Adipocyte (in vitro differentiated cells): ENCODE data around the gene PALM.

Experiments
- DNase-seq: peaks from one replicate; pipeline ENCODE4 v3.0.0-alpha.2; 2015; ENCODE audit warnings: low read depth
- H3K27me3 ChIP-seq: replicated peaks from 2 replicates; pipeline ENCODE4 v1.7.0; 2013; ENCODE audit warnings: mild to moderate bottlenecking, low read length, moderate library complexity; ENCODE audit not compliant: control insufficient read depth, insufficient read depth
- H3K36me3 ChIP-seq: 2 replicates; pipeline ENCODE4 v1.7.0; 2013; ENCODE audit warnings: low read length, mild to moderate bottlenecking, moderate library complexity; ENCODE audit not compliant: control insufficient read depth, insufficient read depth, severe bottlenecking
- H3K4me1 ChIP-seq: 2 replicates; pipeline ENCODE4 v1.7.0; 2013; ENCODE audit warnings: mild to moderate bottlenecking, low read length, moderate library complexity; ENCODE audit not compliant: control insufficient read depth, insufficient read depth
- H3K4me3 ChIP-seq: 2 replicates; pipeline ENCODE4 v1.7.0; 2013; ENCODE audit warnings: mild to moderate bottlenecking, low read length, moderate library complexity
- H3K9ac ChIP-seq: 2 replicates; pipeline ENCODE4 v1.7.0; 2013; ENCODE audit warnings: mild to moderate bottlenecking, low read length, moderate library complexity
- H3K9me3 ChIP-seq: 2 replicates; pipeline ENCODE4 v1.7.0; 2013; ENCODE audit warnings: mild to moderate bottlenecking, low read length, moderate library complexity; ENCODE audit not compliant: control insufficient read depth

Gene PALM

GRCh38 chr19:751501-752341, 43.0 kb downstream of the PALM start:
- Histone ChIP-seq H3K9me3 (peaks cover 7% of the 10 kb centered on the region), H3K9ac (peak overlapping the region; percentile 64), H3K27me3 (no peaks in the 10 kb centered on the region), H3K4me1 (peaks cover 21% of the 10 kb centered on the region), H3K36me3 (no peaks in the 10 kb centered on the region), H3K4me3 (no peak overlapping the region)
- peak; percentile 85 for DNase-seq

GRCh38 chr19:752652-753517, 44.1 kb downstream of the PALM start:
- Histone ChIP-seq H3K4me1 (peaks cover 21% of the 10 kb centered on the region), H3K4me3 (peak overlapping the region; percentile 46), H3K9me3 (peaks cover 3% of the 10 kb centered on the region), H3K9ac (peak overlapping the region; percentile 75), H3K27me3 (no peaks in the 10 kb centered on the region), H3K36me3 (no peaks in the 10 kb centered on the region)
- peak; percentile 86 for DNase-seq

- H3K4me1 ChIP-seq = peaks cover 21% of the 10 kb centered on the region
- H3K27me3 ChIP-seq = no peaks in the 10 kb centered on the region
- DNase-seq = no peak
- H3K9me3 ChIP-seq = peaks cover 4% of the 10 kb centered on the region
- no peak overlapping the region for H3K4me3 ChIP-seq
- no peaks in the 10 kb centered on the region for H3K36me3 ChIP-seq
- H3K9ac ChIP-seq = no peak overlapping the region
These were observed 45.8 kb downstream of the PALM start for GRCh38 chr19:754530-754929.

- Histone ChIP-seq H3K27me3 (no peaks in the 10 kb centered on the region), H3K4me1 (peaks cover 21% of the 10 kb centered on the region)
- no peak for DNase-seq
These were observed 46.3 kb downstream of the PALM start for GRCh38 chr19:755063-755462.

DNA sequence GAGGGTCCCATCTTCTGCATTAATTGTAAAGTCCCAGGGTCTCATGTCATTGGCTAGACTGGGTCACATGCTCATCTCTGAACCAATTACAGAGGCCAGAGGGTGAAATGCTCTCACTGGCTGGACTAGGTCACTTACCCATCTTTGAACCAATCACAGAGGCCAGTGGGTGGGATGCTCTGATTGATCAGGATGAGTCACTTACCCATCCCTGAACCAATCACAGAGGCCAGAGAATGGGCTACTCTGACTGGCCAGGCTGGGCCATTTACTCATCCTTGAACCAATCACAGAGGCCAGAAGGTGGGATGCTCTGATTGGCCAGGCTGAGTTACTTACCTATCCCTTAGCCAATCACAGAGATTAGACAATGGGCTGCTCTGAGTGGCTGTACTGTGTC, 47.5 kb downstream of the PALM start:
- DNase-seq = peak; percentile 7
- no peak overlapping the region for H3K9ac ChIP-seq
- H3K36me3 ChIP-seq = no peaks in the 10 kb centered on the region
- peaks cover 4% of the 10 kb centered on the region for H3K9me3 ChIP-seq
- H3K27me3 ChIP-seq = no peaks in the 10 kb centered on the region
- H3K4me3 ChIP-seq = no peak overlapping the region
- H3K4me1 ChIP-seq = peaks cover 19% of the 10 kb centered on the region

More at GRCh38 chr19:755063-755462, 46.3 kb downstream of the PALM start:
- H3K9ac ChIP-seq = no peak overlapping the region
- no peaks in the 10 kb centered on the region for H3K36me3 ChIP-seq
- no peak overlapping the region for H3K4me3 ChIP-seq
- peaks cover 4% of the 10 kb centered on the region for H3K9me3 ChIP-seq

DNA sequence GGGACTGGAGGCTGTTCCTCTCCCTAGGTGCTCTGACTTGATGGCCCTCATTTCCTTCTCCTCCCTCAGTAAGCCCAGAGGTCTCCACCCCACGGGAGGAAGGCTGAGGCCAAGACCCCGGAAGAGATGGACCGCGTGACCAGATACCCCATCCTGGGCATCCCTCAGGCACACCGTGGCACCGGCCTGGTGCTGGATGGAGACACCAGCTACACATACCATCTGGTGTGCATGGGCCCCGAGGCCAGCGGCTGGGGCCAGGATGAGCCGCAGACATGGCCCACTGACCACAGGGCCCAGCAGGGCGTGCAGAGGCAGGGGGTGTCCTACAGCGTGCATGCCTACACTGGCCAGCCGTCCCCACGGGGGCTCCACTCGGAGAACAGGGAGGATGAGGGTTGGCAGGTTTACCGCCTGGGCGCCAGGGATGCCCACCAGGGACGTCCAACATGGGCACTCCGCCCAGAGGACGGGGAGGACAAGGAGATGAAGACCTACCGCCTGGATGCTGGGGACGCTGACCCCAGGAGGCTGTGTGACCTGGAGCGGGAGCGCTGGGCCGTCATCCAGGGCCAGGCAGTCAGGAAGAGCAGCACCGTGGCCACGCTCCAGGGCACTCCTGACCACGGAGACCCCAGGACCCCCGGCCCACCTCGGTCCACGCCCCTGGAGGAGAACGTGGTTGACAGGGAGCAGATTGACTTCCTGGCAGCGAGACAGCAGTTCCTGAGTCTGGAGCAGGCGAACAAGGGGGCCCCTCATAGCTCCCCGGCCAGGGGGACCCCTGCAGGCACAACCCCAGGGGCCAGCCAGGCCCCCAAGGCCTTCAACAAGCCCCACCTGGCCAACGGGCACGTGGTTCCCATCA, 48.3 kb downstream of the PALM start:
- Histone ChIP-seq H3K9ac (no peak overlapping the region), H3K36me3 (no peaks in the 10 kb centered on the region), H3K27me3 (no peaks in the 10 kb centered on the region), H3K9me3 (peaks cover 4% of the 10 kb centered on the region), H3K4me1 (peaks cover 11% of the 10 kb centered on the region), H3K4me3 (no peak overlapping the region)
- no peak for DNase-seq

- no peak overlapping the region for H3K9ac ChIP-seq
- DNase-seq = no peak
- H3K4me3 ChIP-seq = no peak overlapping the region
- H3K9me3 ChIP-seq = peaks cover 4% of the 10 kb centered on the region
- peaks cover 5% of the 10 kb centered on the region for H3K4me1 ChIP-seq
- H3K36me3 ChIP-seq = no peaks in the 10 kb centered on the region
- H3K27me3 ChIP-seq = no peaks in the 10 kb centered on the region
These were observed 49.3 kb downstream of the PALM start for GRCh38 chr19:757811-758668.

- Histone ChIP-seq H3K27me3 (no peaks in the 10 kb centered on the region), H3K9me3 (peaks cover 4% of the 10 kb centered on the region), H3K4me1 (no peaks in the 10 kb centered on the region), H3K4me3 (no peak overlapping the region), H3K36me3 (no peaks in the 10 kb centered on the region), H3K9ac (no peak overlapping the region)
- no peak for DNase-seq
These were observed 54.4 kb downstream of the PALM start for GRCh38 chr19:763181-763580.

GRCh38 chr19:763869-764268, 55.1 kb downstream of the PALM start:
- Histone ChIP-seq H3K27me3 (no peaks in the 10 kb centered on the region), H3K36me3 (no peaks in the 10 kb centered on the region), H3K4me3 (no peak overlapping the region), H3K4me1 (peaks cover 5% of the 10 kb centered on the region), H3K9me3 (no peaks in the 10 kb centered on the region), H3K9ac (no peak overlapping the region)
- DNase-seq = no peak

GRCh38 chr19:764301-764700, 55.6 kb downstream of the PALM start:
- no peaks in the 10 kb centered on the region for H3K27me3 ChIP-seq
- no peak overlapping the region for H3K9ac ChIP-seq
- H3K4me1 ChIP-seq = peaks cover 7% of the 10 kb centered on the region
- H3K36me3 ChIP-seq = no peaks in the 10 kb centered on the region
- H3K4me3 ChIP-seq = no peak overlapping the region
- H3K9me3 ChIP-seq = no peaks in the 10 kb centered on the region
- no peak for DNase-seq
